ENCODE results near the gene RDH5.

DNA sequence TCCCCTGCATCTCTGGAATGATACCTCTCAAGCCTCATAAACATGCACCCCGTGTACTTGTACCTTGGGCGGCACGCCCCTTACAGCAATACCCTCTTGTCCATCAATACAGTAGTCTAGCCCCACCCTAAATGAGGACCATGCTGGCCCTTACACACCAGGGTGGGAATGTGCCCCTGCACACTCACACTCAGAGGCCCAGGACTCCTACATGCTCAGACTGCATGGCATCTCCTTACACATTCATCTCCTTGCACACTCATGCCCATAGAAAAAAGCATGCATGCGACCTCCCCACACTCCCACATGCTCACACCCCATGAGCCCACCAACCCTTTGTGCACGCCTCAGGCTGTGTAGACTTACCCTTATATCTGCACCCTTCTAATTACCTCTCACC, 34.5 kb upstream of the RDH5 start:
- TF ChIP-seq POLR2A (IDR thresholded peaks at IDR 0.05; ENCODE audit: low read depth): no peak
- TF ChIP-seq, protein P1, sequence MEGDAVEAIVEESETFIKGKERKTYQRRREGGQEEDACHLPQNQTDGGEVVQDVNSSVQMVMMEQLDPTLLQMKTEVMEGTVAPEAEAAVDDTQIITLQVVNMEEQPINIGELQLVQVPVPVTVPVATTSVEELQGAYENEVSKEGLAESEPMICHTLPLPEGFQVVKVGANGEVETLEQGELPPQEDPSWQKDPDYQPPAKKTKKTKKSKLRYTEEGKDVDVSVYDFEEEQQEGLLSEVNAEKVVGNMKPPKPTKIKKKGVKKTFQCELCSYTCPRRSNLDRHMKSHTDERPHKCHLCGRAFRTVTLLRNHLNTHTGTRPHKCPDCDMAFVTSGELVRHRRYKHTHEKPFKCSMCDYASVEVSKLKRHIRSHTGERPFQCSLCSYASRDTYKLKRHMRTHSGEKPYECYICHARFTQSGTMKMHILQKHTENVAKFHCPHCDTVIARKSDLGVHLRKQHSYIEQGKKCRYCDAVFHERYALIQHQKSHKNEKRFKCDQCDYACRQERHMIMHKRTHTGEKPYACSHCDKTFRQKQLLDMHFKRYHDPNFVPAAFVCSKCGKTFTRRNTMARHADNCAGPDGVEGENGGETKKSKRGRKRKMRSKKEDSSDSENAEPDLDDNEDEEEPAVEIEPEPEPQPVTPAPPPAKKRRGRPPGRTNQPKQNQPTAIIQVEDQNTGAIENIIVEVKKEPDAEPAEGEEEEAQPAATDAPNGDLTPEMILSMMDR (IDR thresholded peaks at IDR 0.05): no peak
